Measurements from ENCODE around the gene ZEB1.
A peak's percentile ranks its signal among the peaks of the same experiment; 100 is the strongest.

Gene ZEB1

DNA sequence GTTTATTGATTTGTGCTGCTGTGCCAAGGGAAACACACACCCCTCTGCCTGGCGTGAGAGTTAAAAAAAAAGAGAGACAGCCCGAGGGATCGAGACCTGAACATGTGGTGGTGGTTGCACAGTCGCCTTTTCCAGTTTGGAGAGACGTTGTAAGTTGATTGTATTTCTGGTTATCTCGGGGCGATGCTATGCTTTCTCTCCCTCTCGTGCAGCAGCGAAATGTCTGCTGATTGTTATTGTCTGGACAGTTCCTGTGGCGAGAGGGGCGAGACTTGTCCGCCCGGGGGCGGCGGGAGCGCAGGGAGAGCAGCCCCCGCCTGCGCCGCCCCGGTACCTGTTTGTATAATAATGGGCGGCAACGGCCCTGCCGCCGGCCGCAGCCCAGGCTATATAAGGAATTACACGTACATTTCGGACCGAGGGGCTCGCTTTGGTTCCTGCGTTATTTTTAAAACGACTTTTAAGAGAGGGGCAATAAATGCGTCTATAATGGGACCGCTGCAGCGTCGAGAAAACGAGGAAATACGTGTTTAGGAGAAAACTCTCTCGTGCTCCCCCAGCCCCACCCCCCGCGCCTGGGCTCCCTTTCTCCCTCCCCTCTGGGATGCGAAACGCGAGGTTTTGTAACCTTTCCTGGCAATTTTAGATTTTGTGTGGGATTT lies 1.7 kb downstream of the ZEB1 start (continued):
- TF ChIP-seq ZNF561 (tag by site-specific recombination; IDR thresholded peaks at IDR 0.05; ENCODE audit: borderline replicate concordance) (no peak; the same call in 1 of the 2 replicates), YY2 (tag by site-specific recombination; IDR thresholded peaks at IDR 0.05) (no peak), ZNF302 (tag by site-specific recombination; IDR thresholded peaks at IDR 0.05; ENCODE audit: low read depth) (no peak), ZBTB17 (tag by site-specific recombination; IDR thresholded peaks at IDR 0.05) (peak; percentile 39; the same call in 1 of the 2 replicates), ZNF239 (tag by site-specific recombination; IDR thresholded peaks at IDR 0.05) (no peak), OSR2 (tag by site-specific recombination; IDR thresholded peaks at IDR 0.05) (no peak), ZNF76 (tag by site-specific recombination; IDR thresholded peaks at IDR 0.05; ENCODE audit: borderline replicate concordance, low read depth) (no peak), ZFP3 (tag by site-specific recombination; IDR thresholded peaks at IDR 0.05; ENCODE audit: low read depth) (no peak), ZNF274 (IDR thresholded peaks at IDR 0.05; ENCODE audit: low read length) (no peak), ZNF274 (tag by site-specific recombination; IDR thresholded peaks at IDR 0.05; ENCODE audit: borderline replicate concordance) (no peak), GLIS1 (tag by site-specific recombination; IDR thresholded peaks at IDR 0.05) (no peak), ZSCAN23 (tag by site-specific recombination; IDR thresholded peaks at IDR 0.05) (no peak), ZNF354C (tag by site-specific recombination; IDR thresholded peaks at IDR 0.05; ENCODE audit: borderline replicate concordance, low read depth) (no peak), ZNF510 (tag by site-specific recombination; IDR thresholded peaks at IDR 0.05; ENCODE audit: insufficient replicate concordance) (no peak), ZNF626 (tag by site-specific recombination; IDR thresholded peaks at IDR 0.05) (no peak), YY1 (tag by site-specific recombination; IDR thresholded peaks at IDR 0.05) (0 out of 2 replicates have a peak, but pooled peaks have one; percentile 35), GLI4 (tag by site-specific recombination; IDR thresholded peaks at IDR 0.05) (no peak), GLIS2 (tag by site-specific recombination; IDR thresholded peaks at IDR 0.05) (peak; percentile 68), BCL11B (tag by site-specific recombination; IDR thresholded peaks at IDR 0.05; ENCODE audit: low read depth) (no peak), ZNF544 (tag by site-specific recombination; IDR thresholded peaks at IDR 0.05) (no peak), ZNF707 (tag by site-specific recombination; IDR thresholded peaks at IDR 0.05) (no peak), ZBTB7A (tag by site-specific recombination; IDR thresholded peaks at IDR 0.05; ENCODE audit: low read depth) (no peak; the same call in 1 of the 2 replicates), ZNF133 (tag by site-specific recombination; IDR thresholded peaks at IDR 0.05) (no peak)
- TF ChIP-seq, protein P1, sequence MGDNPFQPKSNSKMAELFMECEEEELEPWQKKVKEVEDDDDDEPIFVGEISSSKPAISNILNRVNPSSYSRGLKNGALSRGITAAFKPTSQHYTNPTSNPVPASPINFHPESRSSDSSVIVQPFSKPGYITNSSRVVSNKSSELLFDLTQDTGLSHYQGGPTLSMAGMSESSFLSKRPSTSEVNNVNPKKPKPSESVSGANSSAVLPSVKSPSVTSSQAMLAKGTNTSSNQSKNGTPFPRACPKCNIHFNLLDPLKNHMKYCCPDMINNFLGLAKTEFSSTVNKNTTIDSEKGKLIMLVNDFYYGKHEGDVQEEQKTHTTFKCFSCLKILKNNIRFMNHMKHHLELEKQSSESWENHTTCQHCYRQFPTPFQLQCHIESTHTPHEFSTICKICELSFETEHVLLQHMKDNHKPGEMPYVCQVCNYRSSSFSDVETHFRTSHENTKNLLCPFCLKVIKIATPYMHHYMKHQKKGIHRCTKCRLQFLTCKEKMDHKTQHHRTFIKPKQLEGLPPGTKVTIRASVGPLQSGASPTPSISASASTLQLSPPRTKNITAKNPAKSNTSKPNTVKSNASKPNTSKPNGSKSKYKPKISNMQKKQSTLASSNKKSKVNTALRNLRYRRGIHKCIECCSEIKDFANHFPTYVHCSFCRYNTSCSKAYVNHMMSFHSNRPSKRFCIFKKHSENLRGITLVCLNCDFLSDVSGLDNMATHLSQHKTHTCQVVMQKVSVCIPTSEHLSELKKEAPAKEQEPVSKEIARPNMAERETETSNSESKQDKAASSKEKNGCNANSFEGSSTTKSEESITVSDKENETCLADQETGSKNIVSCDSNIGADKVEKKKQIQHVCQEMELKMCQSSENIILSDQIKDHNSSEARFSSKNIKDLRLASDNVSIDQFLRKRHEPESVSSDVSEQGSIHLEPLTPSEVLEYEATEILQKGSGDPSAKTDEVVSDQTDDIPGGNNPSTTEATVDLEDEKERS (tag by site-specific recombination; IDR thresholded peaks at IDR 0.05), result no peak
- TF ChIP-seq, protein P2, sequence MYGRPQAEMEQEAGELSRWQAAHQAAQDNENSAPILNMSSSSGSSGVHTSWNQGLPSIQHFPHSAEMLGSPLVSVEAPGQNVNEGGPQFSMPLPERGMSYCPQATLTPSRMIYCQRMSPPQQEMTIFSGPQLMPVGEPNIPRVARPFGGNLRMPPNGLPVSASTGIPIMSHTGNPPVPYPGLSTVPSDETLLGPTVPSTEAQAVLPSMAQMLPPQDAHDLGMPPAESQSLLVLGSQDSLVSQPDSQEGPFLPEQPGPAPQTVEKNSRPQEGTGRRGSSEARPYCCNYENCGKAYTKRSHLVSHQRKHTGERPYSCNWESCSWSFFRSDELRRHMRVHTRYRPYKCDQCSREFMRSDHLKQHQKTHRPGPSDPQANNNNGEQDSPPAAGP (tag by site-specific recombination; IDR thresholded peaks at IDR 0.05), result no peak
- TF ChIP-seq, protein P3, sequence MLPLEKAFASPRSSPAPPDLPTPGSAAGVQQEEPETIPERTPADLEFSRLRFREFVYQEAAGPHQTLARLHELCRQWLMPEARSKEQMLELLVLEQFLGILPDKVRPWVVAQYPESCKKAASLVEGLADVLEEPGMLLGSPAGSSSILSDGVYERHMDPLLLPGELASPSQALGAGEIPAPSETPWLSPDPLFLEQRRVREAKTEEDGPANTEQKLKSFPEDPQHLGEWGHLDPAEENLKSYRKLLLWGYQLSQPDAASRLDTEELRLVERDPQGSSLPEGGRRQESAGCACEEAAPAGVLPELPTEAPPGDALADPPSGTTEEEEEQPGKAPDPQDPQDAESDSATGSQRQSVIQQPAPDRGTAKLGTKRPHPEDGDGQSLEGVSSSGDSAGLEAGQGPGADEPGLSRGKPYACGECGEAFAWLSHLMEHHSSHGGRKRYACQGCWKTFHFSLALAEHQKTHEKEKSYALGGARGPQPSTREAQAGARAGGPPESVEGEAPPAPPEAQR (tag by site-specific recombination; IDR thresholded peaks at IDR 0.05), result no peak
- TF ChIP-seq, protein P4, sequence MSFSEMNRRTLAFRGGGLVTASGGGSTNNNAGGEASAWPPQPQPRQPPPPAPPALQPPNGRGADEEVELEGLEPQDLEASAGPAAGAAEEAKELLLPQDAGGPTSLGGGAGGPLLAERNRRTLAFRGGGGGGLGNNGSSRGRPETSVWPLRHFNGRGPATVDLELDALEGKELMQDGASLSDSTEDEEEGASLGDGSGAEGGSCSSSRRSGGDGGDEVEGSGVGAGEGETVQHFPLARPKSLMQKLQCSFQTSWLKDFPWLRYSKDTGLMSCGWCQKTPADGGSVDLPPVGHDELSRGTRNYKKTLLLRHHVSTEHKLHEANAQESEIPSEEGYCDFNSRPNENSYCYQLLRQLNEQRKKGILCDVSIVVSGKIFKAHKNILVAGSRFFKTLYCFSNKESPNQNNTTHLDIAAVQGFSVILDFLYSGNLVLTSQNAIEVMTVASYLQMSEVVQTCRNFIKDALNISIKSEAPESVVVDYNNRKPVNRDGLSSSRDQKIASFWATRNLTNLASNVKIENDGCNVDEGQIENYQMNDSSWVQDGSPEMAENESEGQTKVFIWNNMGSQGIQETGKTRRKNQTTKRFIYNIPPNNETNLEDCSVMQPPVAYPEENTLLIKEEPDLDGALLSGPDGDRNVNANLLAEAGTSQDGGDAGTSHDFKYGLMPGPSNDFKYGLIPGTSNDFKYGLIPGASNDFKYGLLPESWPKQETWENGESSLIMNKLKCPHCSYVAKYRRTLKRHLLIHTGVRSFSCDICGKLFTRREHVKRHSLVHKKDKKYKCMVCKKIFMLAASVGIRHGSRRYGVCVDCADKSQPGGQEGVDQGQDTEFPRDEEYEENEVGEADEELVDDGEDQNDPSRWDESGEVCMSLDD (tag by site-specific recombination; IDR thresholded peaks at IDR 0.05), result no peak; the same call in 1 of the 2 replicates
- TF ChIP-seq, protein P5, sequence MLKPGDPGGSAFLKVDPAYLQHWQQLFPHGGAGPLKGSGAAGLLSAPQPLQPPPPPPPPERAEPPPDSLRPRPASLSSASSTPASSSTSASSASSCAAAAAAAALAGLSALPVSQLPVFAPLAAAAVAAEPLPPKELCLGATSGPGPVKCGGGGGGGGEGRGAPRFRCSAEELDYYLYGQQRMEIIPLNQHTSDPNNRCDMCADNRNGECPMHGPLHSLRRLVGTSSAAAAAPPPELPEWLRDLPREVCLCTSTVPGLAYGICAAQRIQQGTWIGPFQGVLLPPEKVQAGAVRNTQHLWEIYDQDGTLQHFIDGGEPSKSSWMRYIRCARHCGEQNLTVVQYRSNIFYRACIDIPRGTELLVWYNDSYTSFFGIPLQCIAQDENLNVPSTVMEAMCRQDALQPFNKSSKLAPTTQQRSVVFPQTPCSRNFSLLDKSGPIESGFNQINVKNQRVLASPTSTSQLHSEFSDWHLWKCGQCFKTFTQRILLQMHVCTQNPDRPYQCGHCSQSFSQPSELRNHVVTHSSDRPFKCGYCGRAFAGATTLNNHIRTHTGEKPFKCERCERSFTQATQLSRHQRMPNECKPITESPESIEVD (tag by site-specific recombination; IDR thresholded peaks at IDR 0.05), result peak; percentile 27; the same call in 1 of the 2 replicates
- TF ChIP-seq, protein P6, sequence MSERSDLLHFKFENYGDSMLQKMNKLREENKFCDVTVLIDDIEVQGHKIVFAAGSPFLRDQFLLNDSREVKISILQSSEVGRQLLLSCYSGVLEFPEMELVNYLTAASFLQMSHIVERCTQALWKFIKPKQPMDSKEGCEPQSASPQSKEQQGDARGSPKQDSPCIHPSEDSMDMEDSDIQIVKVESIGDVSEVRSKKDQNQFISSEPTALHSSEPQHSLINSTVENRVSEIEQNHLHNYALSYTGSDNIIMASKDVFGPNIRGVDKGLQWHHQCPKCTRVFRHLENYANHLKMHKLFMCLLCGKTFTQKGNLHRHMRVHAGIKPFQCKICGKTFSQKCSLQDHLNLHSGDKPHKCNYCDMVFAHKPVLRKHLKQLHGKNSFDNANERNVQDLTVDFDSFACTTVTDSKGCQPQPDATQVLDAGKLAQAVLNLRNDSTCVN (tag by site-specific recombination; optimal IDR thresholded peaks at IDR 0.05), result peak; percentile 67

All from HEK293 (cell line).